Transverse colon (tissue), 3 donors: Measurements from ENCODE around the gene HOGA1.

Experiments used
- CTCF ChIP-seq, 5 experiments: fragments of 200-600 bp in 3 of 5; fragments of 450-650 bp in 2 of 5; sonication (generic) in 3 of 5; IDR thresholded peaks; 1 replicate in 2 of 5; 2 replicates in 3 of 5; pipeline ENCODE4 v1.5.1; 2016 to 2017; ENCODE audit warnings: antibody characterized with exemption in 5 of 5, inconsistent platforms in 3 of 5, mild to moderate bottlenecking in 2 of 5, moderate library complexity in 1 of 5
- POLR2A ChIP-seq: fragments of 450-650 bp; IDR thresholded peaks from one replicate; pipeline ENCODE4 v1.6.1; 2016; ENCODE audit warnings: antibody characterized with exemption, mild to moderate bottlenecking, moderate library complexity

- no peak for TF ChIP-seq CTCF (IDR thresholded peaks at IDR 0.05)
- no peak for TF ChIP-seq POLR2A
Measured at GRCh38 chr10:97597778-97598177, 13.6 kb downstream of the HOGA1 start.
